Liver (tissue), 9 donors: Measurements from ENCODE around the gene SEMA4D. TPM values are rescaled to one million over a fixed set of nuclear protein-coding genes. Genes with fewer than 3 reads are reported as not detected.

Source experiments
- DNase-seq: peaks from one replicate; pipeline ENCODE4 v3.0.0-alpha.2; 2017; ENCODE audit warnings: low spot score
- H3K27ac ChIP-seq, 2 donors: one replicate each; pipeline ENCODE4 v1.7.0; 2013; ENCODE audit warnings: inconsistent platforms in 2 of 2, low read length in 2 of 2, control low read depth in 1 of 2, low read depth in 1 of 2, mild to moderate bottlenecking in 1 of 2
- H3K27me3 ChIP-seq, 4 donors: one replicate each; pipeline versions ENCODE4 v1.6.1 to v1.7.0; 2013; ENCODE audit warnings: low read length in 3 of 4, inconsistent platforms in 1 of 4, mild to moderate bottlenecking in 1 of 4, moderate library complexity in 1 of 4; ENCODE audit not compliant: control insufficient read depth in 4 of 4, insufficient read depth in 4 of 4
- H3K36me3 ChIP-seq, 4 donors: one replicate each; pipeline versions ENCODE4 v1.6.1 to v1.7.0; 2013; ENCODE audit warnings: low read length in 3 of 4, mild to moderate bottlenecking in 3 of 4, low read depth in 1 of 4, moderate library complexity in 1 of 4; ENCODE audit not compliant: control insufficient read depth in 4 of 4, insufficient read depth in 3 of 4
- H3K4me1 ChIP-seq, 4 donors: one replicate each; pipeline versions ENCODE4 v1.6.1 to v1.7.0; 2013; ENCODE audit warnings: low read length in 3 of 4, mild to moderate bottlenecking in 3 of 4, moderate library complexity in 1 of 4; ENCODE audit not compliant: control insufficient read depth in 4 of 4, insufficient read depth in 4 of 4
- H3K4me3 ChIP-seq, 3 donors: one replicate each; pipeline versions ENCODE4 v1.6.1 to v1.7.0; 2013; ENCODE audit warnings: low read length in 3 of 3, control low read depth in 1 of 3, low read depth in 1 of 3, mild to moderate bottlenecking in 1 of 3
- H3K9ac ChIP-seq, 2 donors: one replicate each; pipeline ENCODE4 v1.7.0; 2013; ENCODE audit warnings: low read length in 2 of 2, mild to moderate bottlenecking in 2 of 2, moderate library complexity in 2 of 2, control low read depth in 1 of 2, low read depth in 1 of 2
- H3K9me3 ChIP-seq, 4 donors: one replicate each; pipeline versions ENCODE4 v1.6.1 to v1.7.0; 2013; ENCODE audit warnings: low read length in 3 of 4; ENCODE audit not compliant: control insufficient read depth in 4 of 4
- EGR1 ChIP-seq, 2 donors: IDR thresholded peaks; 2 replicates each; pipeline ENCODE4 v1.6.1; 2016 to 2018; ENCODE audit warnings: antibody characterized with exemption in 2 of 2, low read depth in 2 of 2
- FOXA1 ChIP-seq: IDR thresholded peaks from 2 replicates; pipeline ENCODE4 v1.6.1; 2016; ENCODE audit warnings: antibody characterized with exemption
- HNF4A ChIP-seq, 2 donors: conservative IDR thresholded peaks; 2 replicates each; pipeline ENCODE4 v1.6.1; 2016; ENCODE audit warnings: antibody characterized with exemption in 2 of 2, mild to moderate bottlenecking in 2 of 2
- HNF4G ChIP-seq: IDR thresholded peaks from 2 replicates; pipeline ENCODE4 v1.6.1; 2016; ENCODE audit warnings: antibody characterized with exemption
- JUND ChIP-seq, 2 donors: IDR thresholded peaks; 2 replicates each; pipeline ENCODE4 v1.6.1; 2016; ENCODE audit warnings: antibody characterized with exemption in 2 of 2
- NR2F2 ChIP-seq: IDR thresholded peaks from 2 replicates; pipeline ENCODE4 v1.6.1; 2016; ENCODE audit warnings: antibody characterized with exemption
- RAD21 ChIP-seq, 2 donors: IDR thresholded peaks; 2 replicates each; pipeline ENCODE4 v1.6.1; 2016; ENCODE audit warnings: antibody characterized with exemption in 2 of 2, mild to moderate bottlenecking in 2 of 2
- RXRA ChIP-seq, 2 donors: IDR thresholded peaks; 2 replicates each; pipeline ENCODE4 v1.6.1; 2017 to 2018; ENCODE audit warnings: antibody characterized with exemption in 2 of 2, mild to moderate bottlenecking in 1 of 2
- TAF1 ChIP-seq: conservative IDR thresholded peaks from 2 replicates; pipeline ENCODE4 v1.6.1; 2016; ENCODE audit warnings: antibody characterized with exemption, mild to moderate bottlenecking
- YY1 ChIP-seq: IDR thresholded peaks from 2 replicates; pipeline ENCODE4 v1.6.1; 2016; ENCODE audit warnings: antibody characterized with exemption, mild to moderate bottlenecking
- WGBS: extraction: QIAGEN DNeasy Blood & Tissue Kit; methylation state at CpG from one replicate; pipeline ENCODE4 v1.1.7; 2013; 5-methylcytosine and 5-hydroxymethylcytosine counted together
- polyA plus RNA-seq, 2 donors: library from polyadenylated mRNA; stranded (reverse) in 1 of 2; unstranded in 1 of 2; fragments of 200-250 nt in 1 of 2; fragments of >200 nt in 1 of 2; fragmentation: Nextera tagmentation in 1 of 2; extraction: Ambion mirVana in 1 of 2; gene quantifications; one replicate each; pipeline versions ENCODE4 v1.2.1 to v1.2.3, GENCODE V29; 2013 to 2015
- total RNA-seq, 2 donors: library from RNA; depleted of rRNA; stranded (reverse); fragments of >200 nt; gene quantifications; one replicate each; pipeline ENCODE4 v1.2.3, GENCODE V29; 2014
- TF ChIP-seq, protein P1 (sequence below): IDR thresholded peaks from 2 replicates; pipeline ENCODE4 v1.6.1; 2016; ENCODE audit warnings: antibody characterized with exemption
- TF ChIP-seq, protein P2 (sequence below): fragments of 150-350 bp; IDR thresholded peaks from 2 replicates; pipeline ENCODE4 v1.5.1; 2017; ENCODE audit warnings: improper control_type of control experiment, low read depth, low read length; ENCODE audit not compliant: missing input control
- TF ChIP-seq, protein P3 (sequence below): IDR thresholded peaks from 2 replicates; pipeline ENCODE4 v1.6.1; 2016; ENCODE audit warnings: antibody characterized with exemption
- TF ChIP-seq, protein P4 (sequence below): IDR thresholded peaks from 2 replicates; pipeline ENCODE4 v1.6.1; 2016; ENCODE audit warnings: antibody characterized with exemption, mild to moderate bottlenecking
- TF ChIP-seq, protein P5 (sequence below): IDR thresholded peaks from 2 replicates; pipeline ENCODE4 v1.6.1; 2016; ENCODE audit warnings: antibody characterized with exemption
- donor health status: healthy.
- donor health status: healthy.
- donor health status: healthy.
- donor health status: healthy.
- donor health status: healthy.

SEMA4D gene
- total and polyA plus RNA-seq, 4 donors: 1.4 to 12.0 (median 4.1) TPM

DNA sequence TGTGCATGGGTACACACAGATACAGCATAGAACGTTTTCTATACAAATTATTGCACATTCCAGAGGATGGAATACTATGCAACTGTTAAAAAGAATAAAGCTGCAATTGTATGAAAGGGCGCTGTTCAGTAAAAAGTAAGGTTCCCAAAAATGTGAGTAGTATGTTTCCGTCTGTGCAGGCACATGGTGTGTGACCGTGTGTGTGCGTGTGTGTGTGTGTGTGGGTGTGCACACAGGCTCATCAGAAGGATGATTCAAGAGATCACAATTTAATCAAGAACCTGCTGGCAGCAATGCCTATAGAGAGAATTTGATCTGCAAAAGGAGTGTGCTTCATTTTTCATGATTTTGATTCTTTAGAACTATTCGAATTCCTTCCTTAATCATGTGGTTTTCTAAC is 76.3 kb downstream of the SEMA4D start:
- H3K4me3 ChIP-seq: no peak overlapping the region
- H3K27me3 ChIP-seq: no peaks in the 10 kb centered on the region
- WGBS: 87% methylated on average over 6 of the region's 6 CpGs
- DNase-seq: no peak
- TF ChIP-seq RXRA (IDR thresholded peaks at IDR 0.05) (no peak), JUND (IDR thresholded peaks at IDR 0.05) (no peak), NR2F2 (no peak), HNF4G (no peak), RAD21 (IDR thresholded peaks at IDR 0.05) (no peak), HNF4A (conservative IDR thresholded peaks at IDR 0.05) (no peak)
- no peaks in the 10 kb centered on the region for H3K4me1 ChIP-seq
- H3K27ac ChIP-seq: no peak overlapping the region
- no peak overlapping the region for H3K9ac ChIP-seq
- no peaks in the 10 kb centered on the region for H3K9me3 ChIP-seq
- H3K36me3 ChIP-seq: no peaks in the 10 kb centered on the region

DNA sequence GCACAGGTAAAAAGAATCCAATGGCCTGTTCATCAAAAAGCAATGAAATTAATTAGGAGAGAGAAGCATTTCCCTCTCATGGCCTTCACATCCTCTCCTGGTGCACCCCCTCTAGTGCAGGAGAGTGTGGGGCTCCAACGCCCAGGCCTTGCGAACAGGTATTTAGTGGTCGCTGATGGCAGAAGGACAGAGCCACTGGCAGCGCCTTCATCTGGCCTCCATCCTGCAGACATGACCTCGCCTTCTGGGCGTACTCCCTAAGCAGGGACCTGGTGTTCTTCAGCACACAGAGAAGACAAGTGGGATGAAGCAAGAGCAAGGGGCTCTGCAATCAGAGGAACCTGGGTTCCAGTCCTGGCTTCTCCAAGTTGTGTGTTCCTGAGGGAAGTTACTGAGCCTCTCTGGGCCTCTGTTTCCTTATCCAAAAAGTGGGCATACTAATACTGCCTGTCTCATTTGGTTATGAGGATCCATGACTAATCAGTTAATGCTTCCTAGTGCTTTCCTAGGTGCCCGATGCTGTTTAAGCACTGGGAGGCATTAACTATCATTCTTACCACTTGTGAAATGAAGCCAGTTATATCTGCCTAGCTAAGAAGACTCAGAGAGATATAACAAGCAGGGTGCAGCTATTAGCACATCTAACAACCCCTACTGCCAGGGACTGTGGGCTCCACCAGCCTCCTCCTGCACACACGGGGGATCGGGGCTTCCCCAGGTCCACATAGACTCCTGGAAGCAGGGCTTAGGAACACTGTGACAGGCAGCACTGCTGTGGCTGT is 77.3 kb downstream of the SEMA4D start:
- no peak overlapping the region for H3K9ac ChIP-seq
- 92% methylated on average over 9 of the region's 9 CpGs for WGBS
- H3K4me1 ChIP-seq: no peaks in the 10 kb centered on the region
- H3K27me3 ChIP-seq: no peaks in the 10 kb centered on the region
- no peaks in the 10 kb centered on the region for H3K36me3 ChIP-seq
- H3K4me3 ChIP-seq: no peak overlapping the region
- no peaks in the 10 kb centered on the region for H3K9me3 ChIP-seq
- TF ChIP-seq EGR1 (IDR thresholded peaks at IDR 0.05; ENCODE audit: low read depth in 2 of 2) (no peak), YY1 (no peak), FOXA1 (no peak), NR2F2 (no peak), RAD21 (IDR thresholded peaks at IDR 0.05) (no peak), TAF1 (no peak), HNF4G (no peak), JUND (IDR thresholded peaks at IDR 0.05) (no peak)
- TF ChIP-seq, protein P1, sequence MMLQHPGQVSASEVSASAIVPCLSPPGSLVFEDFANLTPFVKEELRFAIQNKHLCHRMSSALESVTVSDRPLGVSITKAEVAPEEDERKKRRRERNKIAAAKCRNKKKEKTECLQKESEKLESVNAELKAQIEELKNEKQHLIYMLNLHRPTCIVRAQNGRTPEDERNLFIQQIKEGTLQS: no peak
- TF ChIP-seq, protein P2, sequence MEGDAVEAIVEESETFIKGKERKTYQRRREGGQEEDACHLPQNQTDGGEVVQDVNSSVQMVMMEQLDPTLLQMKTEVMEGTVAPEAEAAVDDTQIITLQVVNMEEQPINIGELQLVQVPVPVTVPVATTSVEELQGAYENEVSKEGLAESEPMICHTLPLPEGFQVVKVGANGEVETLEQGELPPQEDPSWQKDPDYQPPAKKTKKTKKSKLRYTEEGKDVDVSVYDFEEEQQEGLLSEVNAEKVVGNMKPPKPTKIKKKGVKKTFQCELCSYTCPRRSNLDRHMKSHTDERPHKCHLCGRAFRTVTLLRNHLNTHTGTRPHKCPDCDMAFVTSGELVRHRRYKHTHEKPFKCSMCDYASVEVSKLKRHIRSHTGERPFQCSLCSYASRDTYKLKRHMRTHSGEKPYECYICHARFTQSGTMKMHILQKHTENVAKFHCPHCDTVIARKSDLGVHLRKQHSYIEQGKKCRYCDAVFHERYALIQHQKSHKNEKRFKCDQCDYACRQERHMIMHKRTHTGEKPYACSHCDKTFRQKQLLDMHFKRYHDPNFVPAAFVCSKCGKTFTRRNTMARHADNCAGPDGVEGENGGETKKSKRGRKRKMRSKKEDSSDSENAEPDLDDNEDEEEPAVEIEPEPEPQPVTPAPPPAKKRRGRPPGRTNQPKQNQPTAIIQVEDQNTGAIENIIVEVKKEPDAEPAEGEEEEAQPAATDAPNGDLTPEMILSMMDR: no peak
- TF ChIP-seq, protein P3, sequence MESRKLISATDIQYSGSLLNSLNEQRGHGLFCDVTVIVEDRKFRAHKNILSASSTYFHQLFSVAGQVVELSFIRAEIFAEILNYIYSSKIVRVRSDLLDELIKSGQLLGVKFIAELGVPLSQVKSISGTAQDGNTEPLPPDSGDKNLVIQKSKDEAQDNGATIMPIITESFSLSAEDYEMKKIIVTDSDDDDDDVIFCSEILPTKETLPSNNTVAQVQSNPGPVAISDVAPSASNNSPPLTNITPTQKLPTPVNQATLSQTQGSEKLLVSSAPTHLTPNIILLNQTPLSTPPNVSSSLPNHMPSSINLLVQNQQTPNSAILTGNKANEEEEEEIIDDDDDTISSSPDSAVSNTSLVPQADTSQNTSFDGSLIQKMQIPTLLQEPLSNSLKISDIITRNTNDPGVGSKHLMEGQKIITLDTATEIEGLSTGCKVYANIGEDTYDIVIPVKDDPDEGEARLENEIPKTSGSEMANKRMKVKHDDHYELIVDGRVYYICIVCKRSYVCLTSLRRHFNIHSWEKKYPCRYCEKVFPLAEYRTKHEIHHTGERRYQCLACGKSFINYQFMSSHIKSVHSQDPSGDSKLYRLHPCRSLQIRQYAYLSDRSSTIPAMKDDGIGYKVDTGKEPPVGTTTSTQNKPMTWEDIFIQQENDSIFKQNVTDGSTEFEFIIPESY: no peak
- TF ChIP-seq, protein P4, sequence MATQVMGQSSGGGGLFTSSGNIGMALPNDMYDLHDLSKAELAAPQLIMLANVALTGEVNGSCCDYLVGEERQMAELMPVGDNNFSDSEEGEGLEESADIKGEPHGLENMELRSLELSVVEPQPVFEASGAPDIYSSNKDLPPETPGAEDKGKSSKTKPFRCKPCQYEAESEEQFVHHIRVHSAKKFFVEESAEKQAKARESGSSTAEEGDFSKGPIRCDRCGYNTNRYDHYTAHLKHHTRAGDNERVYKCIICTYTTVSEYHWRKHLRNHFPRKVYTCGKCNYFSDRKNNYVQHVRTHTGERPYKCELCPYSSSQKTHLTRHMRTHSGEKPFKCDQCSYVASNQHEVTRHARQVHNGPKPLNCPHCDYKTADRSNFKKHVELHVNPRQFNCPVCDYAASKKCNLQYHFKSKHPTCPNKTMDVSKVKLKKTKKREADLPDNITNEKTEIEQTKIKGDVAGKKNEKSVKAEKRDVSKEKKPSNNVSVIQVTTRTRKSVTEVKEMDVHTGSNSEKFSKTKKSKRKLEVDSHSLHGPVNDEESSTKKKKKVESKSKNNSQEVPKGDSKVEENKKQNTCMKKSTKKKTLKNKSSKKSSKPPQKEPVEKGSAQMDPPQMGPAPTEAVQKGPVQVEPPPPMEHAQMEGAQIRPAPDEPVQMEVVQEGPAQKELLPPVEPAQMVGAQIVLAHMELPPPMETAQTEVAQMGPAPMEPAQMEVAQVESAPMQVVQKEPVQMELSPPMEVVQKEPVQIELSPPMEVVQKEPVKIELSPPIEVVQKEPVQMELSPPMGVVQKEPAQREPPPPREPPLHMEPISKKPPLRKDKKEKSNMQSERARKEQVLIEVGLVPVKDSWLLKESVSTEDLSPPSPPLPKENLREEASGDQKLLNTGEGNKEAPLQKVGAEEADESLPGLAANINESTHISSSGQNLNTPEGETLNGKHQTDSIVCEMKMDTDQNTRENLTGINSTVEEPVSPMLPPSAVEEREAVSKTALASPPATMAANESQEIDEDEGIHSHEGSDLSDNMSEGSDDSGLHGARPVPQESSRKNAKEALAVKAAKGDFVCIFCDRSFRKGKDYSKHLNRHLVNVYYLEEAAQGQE: no peak
- TF ChIP-seq, protein P5, sequence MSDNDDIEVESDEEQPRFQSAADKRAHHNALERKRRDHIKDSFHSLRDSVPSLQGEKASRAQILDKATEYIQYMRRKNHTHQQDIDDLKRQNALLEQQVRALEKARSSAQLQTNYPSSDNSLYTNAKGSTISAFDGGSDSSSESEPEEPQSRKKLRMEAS: no peak
- no peak for DNase-seq
- no peak overlapping the region for H3K27ac ChIP-seq
